ES-I3 (cell line): ENCODE measurements around the gene ALDH8A1.

Source experiments
- H3K36me3 ChIP-seq: 2 replicates; pipeline ENCODE4 v1.6.1; 2013; ENCODE audit warnings: mild to moderate bottlenecking, low read length, control low read depth, moderate library complexity; ENCODE audit not compliant: insufficient read depth
- H3K4me1 ChIP-seq: 2 replicates; pipeline ENCODE4 v1.6.1; 2013; ENCODE audit warnings: mild to moderate bottlenecking, control low read depth, low read length; ENCODE audit not compliant: insufficient read depth
- H3K9ac ChIP-seq: 2 replicates; pipeline ENCODE4 v1.6.1; 2013; ENCODE audit warnings: low read depth, mild to moderate bottlenecking, low read length, moderate library complexity
- H3K9me3 ChIP-seq: 2 replicates; pipeline ENCODE4 v1.6.1; 2013; ENCODE audit warnings: mild to moderate bottlenecking, low read length, moderate library complexity; ENCODE audit not compliant: control insufficient read depth, insufficient read depth

ALDH8A1 gene

GRCh38 chr6:134883314-134883713 is 66.6 kb downstream of the ALDH8A1 start:
- no peaks in the 10 kb centered on the region for H3K9me3 ChIP-seq
- no peak overlapping the region for H3K9ac ChIP-seq
- H3K4me1 ChIP-seq, result no peaks in the 10 kb centered on the region
- H3K36me3 ChIP-seq, result no peaks in the 10 kb centered on the region

- H3K9me3 ChIP-seq, result no peaks in the 10 kb centered on the region
- no peaks in the 10 kb centered on the region for H3K4me1 ChIP-seq
- H3K36me3 ChIP-seq, result no peaks in the 10 kb centered on the region
- H3K9ac ChIP-seq, result no peak overlapping the region
These were observed 67.4 kb downstream of the ALDH8A1 start for GRCh38 chr6:134882426-134883038.

GRCh38 chr6:134880487-134881190 is 69.3 kb downstream of the ALDH8A1 start:
- Histone ChIP-seq H3K9ac (no peak overlapping the region), H3K36me3 (no peaks in the 10 kb centered on the region), H3K9me3 (0 out of 2 replicates have a peak, but pooled peaks cover 4% of the 10 kb centered on the region), H3K4me1 (no peaks in the 10 kb centered on the region)

GRCh38 chr6:134878136-134878535 is 71.8 kb downstream of the ALDH8A1 start:
- no peaks in the 10 kb centered on the region for H3K36me3 ChIP-seq
- no peaks in the 10 kb centered on the region for H3K4me1 ChIP-seq
- no peak overlapping the region for H3K9ac ChIP-seq
- peaks cover 13% of the 10 kb centered on the region for H3K9me3 ChIP-seq

GRCh38 chr6:134875367-134875766 is 74.5 kb downstream of the ALDH8A1 start:
- H3K9ac ChIP-seq, result no peak overlapping the region
- H3K9me3 ChIP-seq, result peaks cover 13% of the 10 kb centered on the region
- H3K36me3 ChIP-seq, result no peaks in the 10 kb centered on the region
- H3K4me1 ChIP-seq, result no peaks in the 10 kb centered on the region

- H3K36me3 ChIP-seq, result no peaks in the 10 kb centered on the region
- no peaks in the 10 kb centered on the region for H3K4me1 ChIP-seq
- H3K9me3 ChIP-seq, result peaks cover 13% of the 10 kb centered on the region
- H3K9ac ChIP-seq, result no peak overlapping the region
These were observed 76.2 kb downstream of the ALDH8A1 start for GRCh38 chr6:134873500-134874388.

- Histone ChIP-seq H3K9me3 (peaks cover 12% of the 10 kb centered on the region), H3K36me3 (no peaks in the 10 kb centered on the region), H3K9ac (no peak overlapping the region), H3K4me1 (no peaks in the 10 kb centered on the region)
These were observed 79.0 kb downstream of the ALDH8A1 start for GRCh38 chr6:134870677-134871498.

GRCh38 chr6:134868812-134869211 is 81.1 kb downstream of the ALDH8A1 start:
- no peaks in the 10 kb centered on the region for H3K9me3 ChIP-seq
- H3K4me1 ChIP-seq, result no peaks in the 10 kb centered on the region
- H3K36me3 ChIP-seq, result no peaks in the 10 kb centered on the region
- H3K9ac ChIP-seq, result no peak overlapping the region
